ENCODE measurements around the gene PLK5.
"Not testable (repeated sequence)": the region's sequence is repeated elsewhere in the genome, so short reads cannot be mapped to it uniquely, and the experiment has no call there.

DNA sequence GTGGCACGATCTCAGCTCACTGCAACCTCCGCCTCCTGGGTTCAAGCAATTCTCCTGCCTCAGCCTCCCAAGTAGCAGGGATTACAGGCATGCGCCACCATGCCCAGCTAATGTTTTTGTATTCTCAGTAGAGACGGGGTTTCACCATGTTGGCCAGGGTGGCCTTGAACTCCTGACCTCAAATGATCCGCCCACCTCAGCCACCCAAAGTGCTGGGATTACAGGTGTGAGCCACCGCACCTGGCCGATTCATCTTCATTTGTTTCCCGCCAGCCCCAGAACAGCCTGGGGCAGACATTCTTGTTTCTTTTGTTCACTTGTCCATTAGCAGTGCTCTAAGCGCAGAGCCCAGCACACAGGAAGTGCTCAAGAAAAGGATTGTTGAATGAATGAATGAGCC is 46.8 kb upstream of the PLK5 start:
- TF ChIP-seq TAF1 (IDR thresholded peaks at IDR 0.05; ENCODE audit: borderline replicate concordance, low read depth, low read length); POLR2A (IDR thresholded peaks at IDR 0.05; ENCODE audit: low read depth, low read length); POLR2AphosphoS5 (IDR thresholded peaks at IDR 0.05; ENCODE audit: low read depth, low read length): not testable (repeated sequence)
